WTC11 (cell line): ENCODE measurements around the gene ADI1. TPM values are rescaled to one million over a fixed set of nuclear protein-coding genes. Genes with fewer than 3 reads are reported as not detected.
A peak's percentile ranks its signal among the peaks of the same experiment; 100 is the strongest.

Experiments used
- ATAC-seq: fragments of 200-7000 bp; cut with Tn5 transposase; 2 replicates; pipeline ENCODE4 v1.10.0; 2021; ENCODE audit warnings: mild to moderate bottlenecking, moderate library complexity
- CTCF ChIA-PET: fragments of 300-600 bp; sonication (Branson Sonifier 250); formaldehyde crosslinking; loops from one replicate; lab custom pipeline; 2021; ENCODE audit warnings: antibody characterized with exemption; lab: Charles Lee
- POLR2A ChIA-PET: fragments of 350-600 bp; sonication (Branson Sonifier 250); formaldehyde crosslinking; loops from one replicate; lab custom pipeline; 2021; ENCODE audit warnings: antibody characterized with exemption; lab: Charles Lee
- DNase-seq: peaks from one replicate; pipeline ENCODE4 v3.0.0; 2021; ENCODE audit warnings: low spot score
- H3K27ac Mint-ChIP-seq: 2 replicates; pipeline ENCODE4 v1.8.0; 2021; ENCODE audit warnings: mixed read lengths
- H3K27me3 Mint-ChIP-seq: 2 replicates; pipeline ENCODE4 v1.8.0; 2021; ENCODE audit warnings: low read depth, mild to moderate bottlenecking, moderate library complexity, mixed read lengths
- H3K36me3 Mint-ChIP-seq: 2 replicates; pipeline ENCODE4 v1.8.0; 2021; ENCODE audit warnings: mixed read lengths
- H3K4me1 Mint-ChIP-seq: 2 replicates; pipeline ENCODE4 v1.8.0; 2022; ENCODE audit warnings: mixed read lengths
- H3K4me3 Mint-ChIP-seq: 2 replicates; pipeline ENCODE4 v1.8.0; 2021; ENCODE audit warnings: mild to moderate bottlenecking, moderate library complexity, mixed read lengths
- H3K9me3 Mint-ChIP-seq: 2 replicates; pipeline ENCODE4 v1.8.0; 2021; ENCODE audit warnings: mixed read lengths
- ATF2 ChIP-seq: sonication (generic); formaldehyde crosslinking; IDR thresholded peaks from 2 replicates; pipeline ENCODE4 v1.8.1; 2022; ENCODE audit warnings: low read depth, missing genetic modification reagents, borderline replicate concordance
- CREM ChIP-seq: sonication (generic); formaldehyde crosslinking; IDR thresholded peaks from 2 replicates; pipeline ENCODE4 v1.8.1; 2022; ENCODE audit warnings: mild to moderate bottlenecking, missing genetic modification reagents, moderate library complexity
- FOXK1 ChIP-seq: sonication (generic); formaldehyde crosslinking; IDR thresholded peaks from 2 replicates; pipeline ENCODE4 v1.8.0; 2022; ENCODE audit warnings: mild to moderate bottlenecking, moderate library complexity, missing genetic modification reagents
- FOXP1 ChIP-seq: sonication (generic); formaldehyde crosslinking; IDR thresholded peaks from 2 replicates; pipeline ENCODE4 v1.8.0; 2022; ENCODE audit warnings: missing genetic modification reagents, mild to moderate bottlenecking, moderate library complexity, borderline replicate concordance
- GABPB1 ChIP-seq: sonication (generic); formaldehyde crosslinking; IDR thresholded peaks from 2 replicates; pipeline ENCODE4 v1.8.1; 2023; ENCODE audit warnings: mild to moderate bottlenecking, missing genetic modification reagents
- MAX ChIP-seq: sonication (generic); formaldehyde crosslinking; IDR thresholded peaks from 2 replicates; pipeline ENCODE4 v1.8.0; 2022; ENCODE audit warnings: mild to moderate bottlenecking, missing genetic modification reagents
- MXD4 ChIP-seq: fragments of 250-450 bp; sonication (Bioruptor Pico); IDR thresholded peaks from 2 replicates; pipeline ENCODE4 v1.8.0; 2021; ENCODE audit warnings: mild to moderate bottlenecking, moderate library complexity, borderline replicate concordance
- NFE2L1 ChIP-seq: sonication (generic); formaldehyde crosslinking; IDR thresholded peaks from 2 replicates; pipeline ENCODE4 v1.8.1; 2023; ENCODE audit warnings: missing genetic modification reagents
- NR1H2 ChIP-seq: sonication (generic); formaldehyde crosslinking; IDR thresholded peaks from 2 replicates; pipeline ENCODE4 v1.9.0; 2021; ENCODE audit warnings: mild to moderate bottlenecking, moderate library complexity, missing genetic modification reagents
- NR2C2 ChIP-seq: sonication (generic); formaldehyde crosslinking; IDR thresholded peaks from 2 replicates; pipeline ENCODE4 v1.8.0; 2022; ENCODE audit warnings: mild to moderate bottlenecking, missing genetic modification reagents
- SMAD4 ChIP-seq: sonication (generic); formaldehyde crosslinking; IDR thresholded peaks from 2 replicates; pipeline ENCODE4 v1.8.0; 2022; ENCODE audit warnings: mild to moderate bottlenecking, missing genetic modification reagents
- SP1 ChIP-seq: sonication (generic); formaldehyde crosslinking; conservative IDR thresholded peaks from 2 replicates; pipeline ENCODE4 v1.8.1; 2022; ENCODE audit warnings: missing genetic modification reagents
- STAT6 ChIP-seq: sonication (generic); formaldehyde crosslinking; conservative IDR thresholded peaks from 2 replicates; pipeline ENCODE4 v1.8.1; 2023; ENCODE audit warnings: mild to moderate bottlenecking, low read depth, missing genetic modification reagents, moderate library complexity
- TP53 ChIP-seq: sonication (generic); formaldehyde crosslinking; IDR thresholded peaks from 2 replicates; pipeline ENCODE4 v1.8.1; 2023; ENCODE audit warnings: mild to moderate bottlenecking, missing genetic modification reagents
- ZMAT4 ChIP-seq: fragments of 250-450 bp; sonication (Bioruptor Pico); IDR thresholded peaks from 2 replicates; pipeline ENCODE4 v1.9.0; 2021; ENCODE audit warnings: mild to moderate bottlenecking
- ZNF317 ChIP-seq: sonication (generic); formaldehyde crosslinking; IDR thresholded peaks from 2 replicates; pipeline ENCODE4 v1.8.1; 2023; ENCODE audit warnings: low read depth, mild to moderate bottlenecking, moderate library complexity, missing genetic modification reagents, borderline replicate concordance
- ZNF423 ChIP-seq: fragments of 250-450 bp; sonication (Bioruptor Pico); IDR thresholded peaks from 2 replicates; pipeline ENCODE4 v2.1.2; 2022; ENCODE audit warnings: mild to moderate bottlenecking, moderate library complexity
- total RNA-seq: library from RNA; stranded (reverse); gene quantifications from 3 replicates; pipeline ENCODE4 v1.2.3, GENCODE V29; 2021
- TF ChIP-seq, protein P1 (sequence below): fragments of 250-450 bp; sonication (Bioruptor Pico); IDR thresholded peaks from 2 replicates; pipeline ENCODE4 v2.1.2; 2022; ENCODE audit warnings: mild to moderate bottlenecking, moderate library complexity
- TF ChIP-seq, protein P2 (sequence below): fragments of 250-450 bp; sonication (Bioruptor Pico); IDR thresholded peaks from 2 replicates; pipeline ENCODE4 v1.9.0; 2021; ENCODE audit warnings: moderate library complexity, mild to moderate bottlenecking, inconsistent platforms, borderline replicate concordance
- TF ChIP-seq, protein P3 (sequence below): sonication (generic); formaldehyde crosslinking; IDR thresholded peaks from 2 replicates; pipeline ENCODE4 v1.8.0; 2022; ENCODE audit warnings: mild to moderate bottlenecking, missing genetic modification reagents

The ADI1 gene
- total RNA-seq, 1 experiment from 2014 or later: 21.4 TPM

GRCh38 chr2:3563521-3563976 is 44.2 kb upstream of the ADI1 start:
- no peaks in the 10 kb centered on the region for H3K27me3 Mint-ChIP-seq
- POLR2A ChIA-PET: interaction anchor here (1.7 kb wide), 1 partner anchor 13 kb away, joined by 3 read pairs; no protein-coding TSS in a partner anchor
- CTCF ChIA-PET: no interaction called here
- H3K4me1 Mint-ChIP-seq: peaks cover 4% of the 10 kb centered on the region
- no peak for ATAC-seq
- H3K27ac Mint-ChIP-seq: no peak overlapping the region
- TF ChIP-seq MXD4 (CRISPR knock-in tag) (no peak), NFE2L1 (no peak), FOXP1 (CRISPR knock-in tag) (no peak), TP53 (CRISPR knock-in tag) (no peak), ATF2 (CRISPR knock-in tag) (no peak), SMAD4 (CRISPR knock-in tag) (no peak), NR2C2 (CRISPR knock-in tag) (no peak), ZNF317 (CRISPR knock-in tag) (no peak)
- TF ChIP-seq, protein P1, sequence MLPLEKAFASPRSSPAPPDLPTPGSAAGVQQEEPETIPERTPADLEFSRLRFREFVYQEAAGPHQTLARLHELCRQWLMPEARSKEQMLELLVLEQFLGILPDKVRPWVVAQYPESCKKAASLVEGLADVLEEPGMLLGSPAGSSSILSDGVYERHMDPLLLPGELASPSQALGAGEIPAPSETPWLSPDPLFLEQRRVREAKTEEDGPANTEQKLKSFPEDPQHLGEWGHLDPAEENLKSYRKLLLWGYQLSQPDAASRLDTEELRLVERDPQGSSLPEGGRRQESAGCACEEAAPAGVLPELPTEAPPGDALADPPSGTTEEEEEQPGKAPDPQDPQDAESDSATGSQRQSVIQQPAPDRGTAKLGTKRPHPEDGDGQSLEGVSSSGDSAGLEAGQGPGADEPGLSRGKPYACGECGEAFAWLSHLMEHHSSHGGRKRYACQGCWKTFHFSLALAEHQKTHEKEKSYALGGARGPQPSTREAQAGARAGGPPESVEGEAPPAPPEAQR (CRISPR knock-in tag): no peak
- TF ChIP-seq, protein P2, sequence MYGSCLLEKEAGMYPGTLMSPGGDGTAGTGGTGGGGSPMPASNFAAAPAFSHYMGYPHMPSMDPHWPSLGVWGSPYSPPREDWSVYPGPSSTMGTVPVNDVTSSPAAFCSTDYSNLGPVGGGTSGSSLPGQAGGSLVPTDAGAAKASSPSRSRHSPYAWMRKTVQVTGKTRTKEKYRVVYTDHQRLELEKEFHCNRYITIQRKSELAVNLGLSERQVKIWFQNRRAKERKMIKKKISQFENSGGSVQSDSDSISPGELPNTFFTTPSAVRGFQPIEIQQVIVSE (CRISPR knock-in tag): no peak
- TF ChIP-seq, all 79 proteins: peak for 0
- peaks cover 3% of the 10 kb centered on the region; the same call in 1 of the 2 replicates for H3K9me3 Mint-ChIP-seq
- DNase-seq: no peak
- H3K36me3 Mint-ChIP-seq: peaks cover 23% of the 10 kb centered on the region
- H3K4me3 Mint-ChIP-seq: no peak overlapping the region

DNA sequence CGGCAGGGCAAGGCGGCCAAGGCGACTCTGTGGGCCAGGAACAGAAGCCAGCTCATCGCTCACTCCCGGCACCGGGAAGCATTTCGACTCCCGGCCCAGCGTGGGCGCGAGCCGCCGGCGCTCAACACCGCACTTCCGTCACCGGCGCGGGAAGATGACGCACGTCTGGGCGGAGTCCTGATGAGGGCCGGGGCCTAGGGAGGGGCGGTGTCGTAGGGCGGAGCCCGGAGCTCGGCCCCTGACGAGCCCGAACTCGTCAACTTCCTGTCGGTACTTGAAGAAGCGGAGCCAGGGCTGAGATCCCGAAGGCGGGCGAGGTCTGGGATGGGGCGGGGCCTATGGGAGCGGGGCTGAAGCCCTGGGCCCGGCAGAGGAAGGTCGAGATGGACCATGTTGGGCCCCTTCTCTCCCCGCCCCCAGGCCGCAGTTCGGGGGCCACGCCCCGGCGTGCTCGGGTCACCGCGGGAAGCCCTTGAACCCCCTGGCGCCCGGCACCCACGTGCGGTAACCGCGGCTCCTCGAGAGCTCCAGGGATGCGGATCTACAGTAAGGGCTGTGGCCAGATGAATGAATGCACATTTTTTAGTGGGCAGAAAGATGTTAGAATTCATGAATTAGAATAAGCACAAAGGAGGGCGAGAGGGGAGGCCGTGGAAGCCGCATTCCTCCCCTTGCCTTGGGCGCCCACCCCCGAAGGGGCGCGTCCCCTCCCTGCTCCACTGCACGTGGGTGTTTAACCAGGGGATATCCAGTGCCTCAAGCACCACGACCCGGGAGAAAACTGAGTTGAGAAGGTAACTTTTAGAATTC is 39.1 kb upstream of the ADI1 start, which contains the start of gene RNASEH1:
TSS of gene RNASEH1 (minus strand) at position 129 of the 810 bp plus-strand sequence. CDS start at position 56, 73 bp downstream.
- peak within 1 kb of the TSS; percentile 89 for H3K4me3 Mint-ChIP-seq
- peak within 1 kb of the TSS; percentile 95 for H3K27ac Mint-ChIP-seq
- ATAC-seq (peak; percentile 99), DNase-seq (peak; percentile 98)
- CTCF ChIA-PET: interaction anchor here (0.8 to 1.5 kb wide), 3 partner anchors 70 to 115 kb away, joined by 3 to 5 read pairs (median 4); no protein-coding TSS in a partner anchor
- H3K9me3 Mint-ChIP-seq: no peaks in the 10 kb centered on the region
- peaks cover 50% of the 10 kb centered on the region for H3K36me3 Mint-ChIP-seq
- peaks cover 10% of the 10 kb centered on the region for H3K4me1 Mint-ChIP-seq
- POLR2A ChIA-PET: interaction anchor here (0.8 to 2.0 kb wide), 11 partner anchors 9 to 181 kb away, joined by 3 to 9 read pairs (median 4); partner anchors contain the start of genes ADI1 and EIPR1
- H3K27me3 Mint-ChIP-seq: no peaks in the 10 kb centered on the region
- peak; percentile 94 for TF ChIP-seq MAX (CRISPR knock-in tag)
- peak; percentile 97 for TF ChIP-seq SP1
- TF ChIP-seq NFE2L1: peak; percentile 41; the same call in 1 of the 2 replicates
- peak; percentile 77; the same call in 1 of the 2 replicates for TF ChIP-seq FOXP1 (CRISPR knock-in tag)
- peak; percentile 96 for TF ChIP-seq ZNF423 (CRISPR knock-in tag)
- TF ChIP-seq NR1H2 (CRISPR knock-in tag): no peak
- no peak for TF ChIP-seq ZMAT4
- TF ChIP-seq CREM (CRISPR knock-in tag): peak; percentile 98
- TF ChIP-seq FOXK1: peak; percentile 82
- TF ChIP-seq GABPB1 (CRISPR knock-in tag): peak; percentile 84
- TF ChIP-seq NR2C2 (CRISPR knock-in tag): no peak
- TF ChIP-seq, protein P3, sequence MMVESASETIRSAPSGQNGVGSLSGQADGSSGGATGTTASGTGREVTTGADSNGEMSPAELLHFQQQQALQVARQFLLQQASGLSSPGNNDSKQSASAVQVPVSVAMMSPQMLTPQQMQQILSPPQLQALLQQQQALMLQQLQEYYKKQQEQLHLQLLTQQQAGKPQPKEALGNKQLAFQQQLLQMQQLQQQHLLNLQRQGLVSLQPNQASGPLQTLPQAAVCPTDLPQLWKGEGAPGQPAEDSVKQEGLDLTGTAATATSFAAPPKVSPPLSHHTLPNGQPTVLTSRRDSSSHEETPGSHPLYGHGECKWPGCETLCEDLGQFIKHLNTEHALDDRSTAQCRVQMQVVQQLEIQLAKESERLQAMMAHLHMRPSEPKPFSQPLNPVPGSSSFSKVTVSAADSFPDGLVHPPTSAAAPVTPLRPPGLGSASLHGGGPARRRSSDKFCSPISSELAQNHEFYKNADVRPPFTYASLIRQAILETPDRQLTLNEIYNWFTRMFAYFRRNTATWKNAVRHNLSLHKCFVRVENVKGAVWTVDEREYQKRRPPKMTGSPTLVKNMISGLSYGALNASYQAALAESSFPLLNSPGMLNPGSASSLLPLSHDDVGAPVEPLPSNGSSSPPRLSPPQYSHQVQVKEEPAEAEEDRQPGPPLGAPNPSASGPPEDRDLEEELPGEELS (CRISPR knock-in tag): peak; percentile 28; the same call in 1 of the 2 replicates
- no peak for TF ChIP-seq STAT6 (CRISPR knock-in tag)
